Gastrocnemius medialis (tissue), 4 donors: ENCODE results near the gene UHRF1. TPM values are rescaled to one million over a fixed set of nuclear protein-coding genes. Genes with fewer than 3 reads are reported as not detected.

Source experiments
- ATAC-seq, 2 donors: fragments of 150-250 bp; one replicate each; pipeline ENCODE4 v1.9.1; 2016
- DNase-seq, 2 donors: peaks; one replicate each; pipeline ENCODE4 v3.0.0-alpha.2; 2019
- H3K27ac ChIP-seq, 4 donors: fragments of 200-600 bp; sonication (generic); 1 replicate in 1 of 4; 2 replicates in 3 of 4; pipeline ENCODE4 v1.5.1; 2016 to 2018; ENCODE audit warnings: mild to moderate bottlenecking in 2 of 4, moderate library complexity in 1 of 4
- H3K27me3 ChIP-seq, 3 donors: fragments of 200-600 bp; sonication (generic) in 2 of 3; 1 replicate in 1 of 3; 2 replicates in 2 of 3; pipeline versions ENCODE4 v1.5.1 to v1.6.0; 2016 to 2019; ENCODE audit warnings: mild to moderate bottlenecking in 1 of 3, moderate library complexity in 1 of 3
- H3K36me3 ChIP-seq, 2 donors: fragments of 200-600 bp; sonication (generic) in 1 of 2; one replicate each; pipeline ENCODE4 v1.5.1; 2017 to 2018
- H3K4me1 ChIP-seq, 2 donors: fragments of 200-600 bp; sonication (generic) in 1 of 2; one replicate each; pipeline ENCODE4 v1.5.1; 2016 to 2017; ENCODE audit warnings: mild to moderate bottlenecking in 2 of 2
- H3K4me3 ChIP-seq, 4 donors: fragments of 200-600 bp; sonication (generic) in 3 of 4; 1 replicate in 1 of 4; 2 replicates in 3 of 4; pipeline ENCODE4 v1.5.1; 2016 to 2019; ENCODE audit warnings: mild to moderate bottlenecking in 2 of 4
- H3K9me3 ChIP-seq, 3 donors: fragments of 200-600 bp; sonication (generic) in 2 of 3; 1 replicate in 1 of 3; 2 replicates in 2 of 3; pipeline ENCODE4 v1.5.1; 2016 to 2019
- POLR2A ChIP-seq, 2 donors: fragments of 450-650 bp; IDR thresholded peaks; one replicate each; pipeline ENCODE4 v1.6.1; 2017; ENCODE audit warnings: antibody characterized with exemption in 2 of 2, mild to moderate bottlenecking in 2 of 2, moderate library complexity in 2 of 2
- in situ Hi-C, 4 donors: fragments of 200-750 bp; cut with MboI; loops; one replicate each; pipeline versions ENCODE4 v1.15.0 to v1.8.0; 2017; ENCODE audit warnings: low sequenced_read_pairs in 4 of 4
- intact Hi-C: fragments of 100-400 bp; cut with DNase I; formaldehyde crosslinking; loops from one replicate; pipeline ENCODE4 v1.15.1; 2023; ENCODE audit warnings: low total_unique reads
- total RNA-seq, 4 donors: library from RNA; depleted of rRNA; stranded (reverse); fragments of >200 nt; gene quantifications; one replicate each; pipeline versions ENCODE4 v1.1.0 to v1.2.3, GENCODE V29; 2016
- TF ChIP-seq, protein P1 (sequence below), 5 experiments: fragments of 450-650 bp in 3 of 5; fragments of 200-600 bp in 2 of 5; sonication (generic) in 2 of 5; IDR thresholded peaks in 4 of 5; conservative IDR thresholded peaks in 1 of 5; 1 replicate in 4 of 5; 2 replicates in 1 of 5; pipeline ENCODE4 v1.5.1; 2016 to 2019; ENCODE audit warnings: antibody characterized with exemption in 5 of 5, mild to moderate bottlenecking in 3 of 5, moderate library complexity in 3 of 5

Gene UHRF1
- total RNA-seq, 4 donors from 2014 or later, result 0.12 to 0.72 (median 0.69) TPM; not detected in 1

DNA sequence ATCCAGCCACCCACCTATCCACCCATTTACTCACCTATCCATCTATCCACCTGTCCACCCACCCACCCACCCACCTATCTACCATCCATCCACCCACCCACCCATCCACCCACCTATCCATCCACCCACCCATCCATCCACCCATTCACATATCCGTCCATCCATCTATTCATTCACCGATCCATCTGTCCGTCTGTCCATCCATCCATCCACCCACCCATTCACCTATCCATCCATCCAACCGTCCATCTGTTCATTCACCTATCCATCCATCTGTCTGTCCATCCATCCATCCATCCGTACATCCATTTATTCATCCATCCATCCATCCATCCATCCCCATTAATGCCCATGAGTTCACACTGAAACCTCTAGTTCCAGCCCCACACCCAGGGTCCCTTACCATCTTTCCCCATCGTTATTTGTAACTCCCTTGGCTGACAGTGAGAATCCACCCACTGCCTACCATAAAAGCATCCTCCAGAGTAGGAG is 90.9 kb downstream of the UHRF1 start:
- Histone ChIP-seq H3K27me3 (no peaks in the 10 kb centered on the region), H3K27ac (no peak overlapping the region), H3K4me3 (no peak overlapping the region), H3K36me3 (no peaks in the 10 kb centered on the region), H3K9me3 (no peaks in the 10 kb centered on the region), H3K4me1 (peaks cover 3 to 12% of the 10 kb centered on the region in 2 donors)
- TF ChIP-seq, protein P1, sequence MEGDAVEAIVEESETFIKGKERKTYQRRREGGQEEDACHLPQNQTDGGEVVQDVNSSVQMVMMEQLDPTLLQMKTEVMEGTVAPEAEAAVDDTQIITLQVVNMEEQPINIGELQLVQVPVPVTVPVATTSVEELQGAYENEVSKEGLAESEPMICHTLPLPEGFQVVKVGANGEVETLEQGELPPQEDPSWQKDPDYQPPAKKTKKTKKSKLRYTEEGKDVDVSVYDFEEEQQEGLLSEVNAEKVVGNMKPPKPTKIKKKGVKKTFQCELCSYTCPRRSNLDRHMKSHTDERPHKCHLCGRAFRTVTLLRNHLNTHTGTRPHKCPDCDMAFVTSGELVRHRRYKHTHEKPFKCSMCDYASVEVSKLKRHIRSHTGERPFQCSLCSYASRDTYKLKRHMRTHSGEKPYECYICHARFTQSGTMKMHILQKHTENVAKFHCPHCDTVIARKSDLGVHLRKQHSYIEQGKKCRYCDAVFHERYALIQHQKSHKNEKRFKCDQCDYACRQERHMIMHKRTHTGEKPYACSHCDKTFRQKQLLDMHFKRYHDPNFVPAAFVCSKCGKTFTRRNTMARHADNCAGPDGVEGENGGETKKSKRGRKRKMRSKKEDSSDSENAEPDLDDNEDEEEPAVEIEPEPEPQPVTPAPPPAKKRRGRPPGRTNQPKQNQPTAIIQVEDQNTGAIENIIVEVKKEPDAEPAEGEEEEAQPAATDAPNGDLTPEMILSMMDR (IDR thresholded peaks at IDR 0.05 in 4 of 5, conservative IDR thresholded peaks at IDR 0.05 in 1 of 5), result no peak
- TF ChIP-seq POLR2A (IDR thresholded peaks at IDR 0.05), result no peak
- DNase-seq (no peak), ATAC-seq (no peak)
- in situ Hi-C loops (no loop called here), intact Hi-C loops (no loop called here)

DNA sequence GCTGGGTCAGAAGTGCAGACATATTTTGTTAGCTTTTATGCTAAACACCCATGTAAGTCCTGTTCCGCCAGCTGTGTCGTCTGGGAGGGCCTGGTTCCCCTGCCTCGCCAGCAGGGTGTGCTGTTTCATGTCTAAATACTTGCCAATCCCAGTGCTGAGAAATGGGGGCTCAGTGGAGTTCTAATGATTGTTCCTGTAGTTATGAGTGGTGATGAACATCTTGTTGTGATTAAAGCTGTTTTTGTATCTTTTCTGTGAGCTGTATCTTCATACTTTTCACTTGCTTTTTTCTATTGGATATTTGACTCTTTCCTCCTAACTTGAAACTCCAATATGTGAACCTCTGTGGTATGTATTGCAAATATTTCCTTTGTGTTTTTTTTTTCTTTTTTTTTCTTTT is 92.3 kb downstream of the UHRF1 start:
- DNase-seq, result no peak
- intact Hi-C loops, result loop anchor here (1.0 kb wide), 1 partner anchor 30 kb away; no protein-coding TSS in a partner anchor

DNA sequence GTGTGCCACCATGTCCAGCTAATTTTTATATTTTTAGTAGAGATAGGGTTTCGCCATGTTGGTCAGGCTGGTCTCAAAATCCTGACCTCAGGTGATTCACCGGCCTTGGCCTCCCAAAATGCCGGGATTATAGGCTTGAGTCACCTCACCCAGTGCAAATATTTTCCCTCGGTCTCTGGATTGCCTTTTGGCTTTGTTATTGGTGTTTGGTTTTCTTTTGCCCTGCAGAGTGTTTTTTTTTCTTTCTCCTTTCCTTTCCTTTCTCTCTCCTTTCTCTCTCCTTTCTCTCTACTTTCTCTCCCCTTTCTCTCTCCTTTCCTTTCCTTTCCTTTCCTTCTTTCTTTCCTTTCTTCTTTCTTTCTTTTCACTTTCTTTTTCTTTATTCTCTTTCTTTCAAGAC is 92.8 kb downstream of the UHRF1 start:
- DNase-seq, result no peak
- intact Hi-C loops, result no loop called here
- H3K27me3 ChIP-seq, result no peaks in the 10 kb centered on the region
- no peak overlapping the region for H3K27ac ChIP-seq
- in situ Hi-C loops, result no loop called here
- ATAC-seq, result no peak
- H3K36me3 ChIP-seq, result no peaks in the 10 kb centered on the region
- no peak overlapping the region for H3K4me3 ChIP-seq
- H3K4me1 ChIP-seq, result peaks cover 3 to 12% of the 10 kb centered on the region in 2 donors
- H3K9me3 ChIP-seq, result no peaks in the 10 kb centered on the region
- TF ChIP-seq, protein P1 (IDR thresholded peaks at IDR 0.05 in 4 of 5, conservative IDR thresholded peaks at IDR 0.05 in 1 of 5), result no peak
- TF ChIP-seq POLR2A (IDR thresholded peaks at IDR 0.05), result no peak

More for the DNA sequence above, 92.3 kb downstream of the UHRF1 start:
- no peak overlapping the region for H3K4me3 ChIP-seq
- no peak overlapping the region for H3K27ac ChIP-seq
- H3K9me3 ChIP-seq, result no peaks in the 10 kb centered on the region
- peak in 1 of 2 donors; percentile 56 for ATAC-seq
- H3K27me3 ChIP-seq, result no peaks in the 10 kb centered on the region
- H3K4me1 ChIP-seq, result peaks cover 3 to 12% of the 10 kb centered on the region in 2 donors
- no peak for TF ChIP-seq POLR2A (IDR thresholded peaks at IDR 0.05)
- TF ChIP-seq, protein P1 (IDR thresholded peaks at IDR 0.05 in 4 of 5, conservative IDR thresholded peaks at IDR 0.05 in 1 of 5), result peak; percentile 52 to 75 (median 67)
- in situ Hi-C loops, result no loop called here
- H3K36me3 ChIP-seq, result no peaks in the 10 kb centered on the region

DNA sequence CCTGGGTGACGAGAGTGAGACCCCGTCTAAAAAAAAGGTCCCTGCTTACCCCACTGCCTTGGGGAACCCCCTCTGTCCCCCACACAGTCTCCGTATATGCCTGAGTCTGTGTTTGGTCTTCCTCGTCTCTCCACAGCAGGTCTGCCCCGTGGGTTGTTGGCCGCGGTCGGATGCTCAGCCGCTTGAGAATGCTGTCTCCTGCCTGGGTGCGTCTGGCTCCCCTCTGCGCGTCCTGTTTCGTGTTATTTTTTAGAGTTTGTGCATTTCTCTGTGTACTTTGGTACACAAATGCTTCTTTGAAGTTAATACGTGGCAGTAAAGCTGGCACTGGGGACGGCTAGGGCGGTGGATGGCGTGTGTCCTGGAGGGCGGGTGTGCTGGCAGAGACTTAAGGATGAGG is 94.5 kb downstream of the UHRF1 start:
- no peaks in the 10 kb centered on the region for H3K9me3 ChIP-seq
- ATAC-seq, result no peak

More for the DNA sequence above, 94.5 kb downstream of the UHRF1 start:
- intact Hi-C loops (no loop called here), in situ Hi-C loops (no loop called here)
- Histone ChIP-seq H3K36me3 (no peaks in the 10 kb centered on the region), H3K27ac (no peak overlapping the region), H3K4me3 (no peak overlapping the region), H3K4me1 (peaks cover 3 to 12% of the 10 kb centered on the region in 2 donors), H3K27me3 (no peaks in the 10 kb centered on the region)
- TF ChIP-seq POLR2A (IDR thresholded peaks at IDR 0.05), result no peak
- TF ChIP-seq, protein P1 (IDR thresholded peaks at IDR 0.05 in 4 of 5, conservative IDR thresholded peaks at IDR 0.05 in 1 of 5), result no peak
- no peak for DNase-seq
